ENCODE results near the gene CHMP6.
A peak's percentile ranks its signal among the peaks of the same experiment; 100 is the strongest.

The CHMP6 gene

GRCh38 chr17:80983545-80983944 lies 8.1 kb upstream of the CHMP6 start:
- TF ChIP-seq CTCF (IDR thresholded peaks at IDR 0.05; ENCODE audit: extremely low read depth, missing control alignments): no peak

GRCh38 chr17:80984749-80985148 lies 6.9 kb upstream of the CHMP6 start:
- DNase-seq (ENCODE audit: low spot score): no peak
- no peak for TF ChIP-seq CTCF (IDR thresholded peaks at IDR 0.05; ENCODE audit: extremely low read depth, missing control alignments)

More at GRCh38 chr17:80983545-80983944, 8.1 kb upstream of the CHMP6 start:
- DNase-seq (ENCODE audit: low spot score): no peak

- no peak for DNase-seq (ENCODE audit: low spot score)
- TF ChIP-seq CTCF (IDR thresholded peaks at IDR 0.05; ENCODE audit: extremely low read depth, missing control alignments): no peak
Measured at GRCh38 chr17:80986046-80986445, 5.6 kb upstream of the CHMP6 start.

- DNase-seq (ENCODE audit: low spot score): no peak
- no peak for TF ChIP-seq CTCF (IDR thresholded peaks at IDR 0.05; ENCODE audit: extremely low read depth, missing control alignments)
Measured at GRCh38 chr17:80986816-80987475, 4.7 kb upstream of the CHMP6 start.

- TF ChIP-seq CTCF (IDR thresholded peaks at IDR 0.05; ENCODE audit: extremely low read depth, missing control alignments): no peak
- DNase-seq (ENCODE audit: low spot score): no peak
Measured at GRCh38 chr17:80987941-80988461, 3.6 kb upstream of the CHMP6 start.

- TF ChIP-seq CTCF (IDR thresholded peaks at IDR 0.05; ENCODE audit: extremely low read depth, missing control alignments): no peak
- DNase-seq (ENCODE audit: low spot score): peak; percentile 15
Measured at GRCh38 chr17:80989586-80989913, 2.1 kb upstream of the CHMP6 start.

DNA sequence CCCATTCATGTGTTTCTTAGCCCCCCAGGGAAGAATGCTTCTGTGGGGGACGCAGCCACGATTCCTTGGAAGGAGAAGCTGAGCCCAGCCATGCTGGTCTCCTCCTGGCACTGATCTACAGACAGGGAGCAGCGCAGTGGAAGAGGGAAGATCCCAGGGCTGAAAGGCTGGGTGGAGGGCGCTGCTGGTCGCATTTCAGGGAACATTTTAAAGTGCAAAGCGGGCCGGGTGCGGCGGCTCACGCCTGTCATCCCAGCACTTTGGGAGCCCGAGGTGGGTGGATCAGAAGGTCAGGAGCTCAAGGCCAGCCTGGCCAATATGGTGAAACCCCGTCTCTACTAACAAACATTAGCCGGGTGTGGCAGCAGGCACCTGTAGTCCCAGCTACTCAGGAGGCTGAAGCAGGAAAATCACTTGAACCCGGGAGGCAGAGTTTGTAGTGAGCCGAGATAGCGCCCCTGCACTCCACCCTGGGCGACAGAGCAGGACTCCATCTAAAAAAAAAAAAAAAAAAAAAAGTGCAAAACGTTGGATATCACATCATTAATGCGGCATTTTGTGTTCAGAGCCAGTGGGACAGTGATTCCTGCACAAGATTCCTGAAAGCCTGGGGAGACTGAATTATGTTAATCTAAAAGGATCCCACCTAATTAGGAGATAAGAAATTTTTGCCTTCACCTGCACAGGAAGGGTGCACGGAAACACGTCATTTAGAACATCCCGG lies 558 bp upstream of the CHMP6 start:
- TF ChIP-seq CTCF (IDR thresholded peaks at IDR 0.05; ENCODE audit: extremely low read depth, missing control alignments): no peak
- peak; percentile 30 for DNase-seq (ENCODE audit: low spot score)

Measured in GM20000 (cell line).